ENCODE results near the gene PRKAG3.
A peak's percentile ranks its signal among the peaks of the same experiment; 100 is the strongest.
"Not testable (repeated sequence)": the region's sequence is repeated elsewhere in the genome, so short reads cannot be mapped to it uniquely, and the experiment has no call there.

The PRKAG3 gene

DNA sequence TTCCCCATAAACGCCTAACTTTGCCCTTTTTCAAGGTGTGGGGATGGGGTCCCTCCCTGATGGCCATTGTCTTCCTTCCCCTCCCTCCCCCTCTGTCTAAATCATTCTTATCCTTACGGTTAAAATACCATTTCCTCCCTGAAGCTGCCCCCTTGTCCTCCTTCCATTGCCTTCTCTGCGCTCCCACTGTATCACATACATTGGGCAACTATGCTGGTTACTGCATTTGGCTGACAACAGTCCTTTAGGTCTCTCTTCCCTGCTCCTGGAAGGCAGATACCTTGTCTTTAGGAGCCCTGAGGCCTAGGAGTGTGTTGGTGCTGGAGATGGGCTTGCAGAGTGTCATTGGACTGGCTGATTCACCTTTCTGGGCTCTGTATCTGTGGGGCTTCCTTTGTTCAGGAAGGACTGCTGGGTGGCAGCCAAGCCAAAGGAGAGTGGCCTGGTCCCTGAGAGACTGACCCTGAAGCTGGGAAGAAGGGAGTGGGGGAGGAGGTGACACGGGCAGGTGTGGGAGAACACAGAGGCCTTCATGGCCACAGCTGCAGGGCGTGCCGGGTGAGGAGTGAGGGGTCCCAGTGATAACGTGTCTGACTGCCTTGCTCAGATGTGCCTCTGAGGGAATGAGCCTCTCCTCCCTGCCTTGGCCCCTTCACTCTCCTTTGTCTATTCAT lies 30.2 kb upstream of the PRKAG3 start:
- DNase-seq: no peak

- DNase-seq: no peak
These were observed 29.4 kb upstream of the PRKAG3 start for GRCh38 chr2:218860950-218861381.

DNA sequence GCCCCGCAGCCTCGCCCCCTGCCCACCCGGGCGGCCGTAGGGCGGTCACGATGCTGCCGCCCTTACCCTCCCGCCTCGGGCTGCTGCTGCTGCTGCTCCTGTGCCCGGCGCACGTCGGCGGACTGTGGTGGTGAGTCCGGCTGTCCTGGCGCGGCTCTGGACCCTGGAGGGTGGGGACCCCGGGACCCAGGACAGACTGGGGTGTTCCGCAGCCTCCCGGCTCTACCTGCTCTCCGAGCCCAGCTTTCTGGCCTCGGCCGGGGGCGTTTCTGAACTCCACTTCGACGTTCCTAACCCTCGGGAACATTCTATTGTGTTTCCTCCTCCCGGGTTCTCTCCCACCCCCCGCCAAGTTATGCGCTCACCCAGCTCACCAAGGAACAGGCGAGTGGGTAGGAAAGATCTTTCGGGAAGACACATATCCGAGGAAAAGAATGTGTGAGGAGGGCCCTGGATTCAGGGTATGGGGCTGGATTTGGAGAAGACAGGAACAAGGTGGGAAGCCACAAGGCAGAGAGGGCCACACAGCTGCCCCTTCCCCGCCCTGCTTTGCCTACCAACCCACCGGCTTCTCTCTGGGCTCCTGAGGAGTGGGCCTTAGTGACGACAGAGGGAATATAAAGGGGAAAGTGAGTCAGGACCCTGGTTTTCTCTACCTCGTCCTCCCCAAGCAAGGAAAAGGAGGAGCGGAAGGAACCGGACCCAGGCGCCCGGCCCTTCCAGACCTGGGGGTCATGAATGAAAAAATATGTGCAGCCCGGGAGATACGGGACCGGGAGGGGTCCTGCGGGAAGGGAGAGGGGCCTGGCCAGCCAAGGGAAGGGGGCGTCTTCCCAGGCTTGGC lies 28.6 kb upstream of the PRKAG3 start:
- no peak for DNase-seq

DNA sequence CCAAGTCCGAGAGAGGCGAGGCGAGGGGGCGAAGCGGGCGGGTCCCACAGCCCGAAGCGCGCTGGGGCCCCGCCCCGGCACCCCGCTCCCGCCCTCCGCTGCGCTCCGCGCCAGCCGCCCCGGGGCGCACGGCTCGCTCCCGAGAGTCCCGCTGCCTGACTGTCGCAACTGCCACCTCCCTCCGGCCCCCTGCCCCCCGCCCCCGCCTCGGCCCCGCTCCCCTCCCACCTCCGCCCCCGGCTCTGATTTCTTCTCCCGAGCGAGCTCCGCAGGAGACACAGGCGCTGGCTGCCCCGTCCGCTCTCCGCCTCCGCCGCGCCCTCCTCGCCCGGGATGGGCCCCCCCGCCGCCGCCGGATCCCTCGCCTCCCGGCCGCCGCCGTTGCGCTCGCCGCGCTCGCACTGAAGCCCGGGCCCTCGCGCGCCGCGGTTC lies 28.0 kb upstream of the PRKAG3 start, which contains the start of gene WNT6:
TSS of gene WNT6 (plus strand) at position 250 of the 432 bp plus-strand sequence. CDS start 233 bp downstream, outside the sequence.
- DNase-seq: no peak

- DNase-seq: no peak
These were observed 27.3 kb upstream of the PRKAG3 start for GRCh38 chr2:218858671-218859555.

- DNase-seq: no peak
These were observed 26.5 kb upstream of the PRKAG3 start for GRCh38 chr2:218858138-218858445.

- DNase-seq: no peak
These were observed 26.0 kb upstream of the PRKAG3 start for GRCh38 chr2:218857371-218858137.

DNA sequence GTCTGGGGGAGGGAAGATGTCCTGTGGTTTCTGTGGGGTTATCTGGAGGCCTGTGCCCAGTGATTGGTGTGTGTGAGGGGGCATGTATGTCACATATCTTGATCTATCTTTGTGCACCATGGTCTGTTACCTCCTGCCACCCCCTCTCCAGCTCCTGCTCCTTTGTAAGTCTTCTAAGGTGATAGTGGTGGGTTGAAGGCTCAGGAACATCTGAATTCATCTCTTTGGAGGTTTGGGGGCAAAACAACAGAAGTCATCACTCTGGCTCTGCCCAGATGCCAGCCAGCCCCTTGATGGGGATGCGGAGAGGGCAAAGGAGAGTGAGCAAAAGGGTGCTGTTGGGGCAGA lies 25.3 kb upstream of the PRKAG3 start:
- DNase-seq: no peak

DNA sequence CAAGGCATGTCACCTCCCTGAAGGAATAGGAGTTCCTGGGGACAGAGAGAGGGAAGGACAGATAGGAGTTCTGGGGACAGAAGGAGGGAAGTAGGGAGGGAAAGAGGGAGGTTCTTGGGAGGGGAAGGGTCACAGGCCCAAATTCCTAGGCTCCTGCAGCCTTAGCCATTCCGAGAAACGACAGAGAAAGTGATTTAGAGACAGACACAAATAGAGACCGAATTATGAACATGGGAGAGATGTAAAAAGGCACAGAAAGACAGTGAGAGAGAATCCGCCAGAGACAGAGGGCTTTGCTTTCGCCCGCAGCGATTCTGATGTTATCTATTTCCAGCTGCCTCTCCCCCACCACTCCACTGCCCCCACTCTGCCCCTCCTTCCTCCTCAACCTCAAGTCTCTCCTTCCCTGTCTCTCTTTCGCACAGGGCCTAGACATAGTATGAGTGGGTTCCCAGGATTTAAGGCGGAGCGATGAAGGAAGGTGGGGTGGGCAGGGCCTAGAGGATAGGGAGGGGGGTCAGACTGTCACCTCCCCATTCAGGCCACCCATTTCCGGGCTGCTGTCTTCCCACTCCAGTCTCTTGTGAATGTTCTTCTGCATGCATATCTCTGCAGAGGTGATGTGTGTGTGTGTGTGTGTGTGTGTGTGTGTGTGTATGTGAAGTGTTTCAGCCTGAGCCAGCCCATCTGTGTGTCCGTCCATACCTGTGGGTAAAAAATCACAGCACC lies 24.7 kb upstream of the PRKAG3 start:
- DNase-seq: no peak

- no peak for DNase-seq
These were observed 23.9 kb upstream of the PRKAG3 start for GRCh38 chr2:218855305-218856166.

- no peak for DNase-seq
These were observed 23.3 kb upstream of the PRKAG3 start for GRCh38 chr2:218854860-218855259.

DNA sequence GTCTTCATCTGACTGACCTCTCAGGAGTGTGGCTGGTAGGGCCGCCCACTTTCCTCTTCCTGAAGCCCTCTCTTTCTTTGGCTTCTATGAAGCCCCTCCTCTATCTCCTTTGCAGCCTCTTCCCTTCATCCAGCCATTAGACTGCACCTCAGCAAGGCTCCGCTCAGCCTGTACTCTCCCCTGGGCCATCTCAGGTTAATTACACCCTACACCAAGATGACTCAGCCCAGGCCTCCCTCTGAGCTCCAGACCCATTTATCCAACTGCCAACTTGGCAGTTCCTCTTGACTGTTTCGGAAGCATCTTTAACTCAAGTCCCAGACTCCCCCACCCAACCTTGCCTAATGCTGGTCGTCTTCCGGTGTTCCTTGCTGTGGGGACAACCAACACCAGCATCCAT lies 22.2 kb upstream of the PRKAG3 start:
- DNase-seq: no peak

GRCh38 chr2:218852911-218853667 lies 21.5 kb upstream of the PRKAG3 start:
- peak; percentile 67 to 68 for DNase-seq

DNA sequence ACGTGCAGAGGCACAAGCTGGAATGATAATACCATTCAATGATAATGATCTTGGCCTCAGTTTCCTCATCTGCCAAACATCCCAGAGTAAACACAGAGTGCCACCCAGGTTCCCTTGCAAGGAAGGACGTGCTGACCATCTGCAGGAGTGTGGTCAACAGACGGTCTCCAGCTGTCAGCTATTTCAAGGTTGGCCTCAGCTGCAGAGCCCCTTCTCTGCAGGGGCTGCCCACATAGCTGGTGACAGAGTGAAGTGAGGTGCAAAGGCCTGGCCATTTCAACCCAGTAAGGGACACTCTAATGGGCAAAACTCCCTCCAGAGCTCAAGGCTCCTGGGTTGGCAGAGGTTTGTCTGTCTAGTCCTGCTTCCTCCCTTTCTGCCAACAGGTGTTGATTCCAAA lies 19.7 kb upstream of the PRKAG3 start:
- no peak for DNase-seq

GRCh38 chr2:218850796-218851195 lies 19.2 kb upstream of the PRKAG3 start:
- DNase-seq: no peak

DNA sequence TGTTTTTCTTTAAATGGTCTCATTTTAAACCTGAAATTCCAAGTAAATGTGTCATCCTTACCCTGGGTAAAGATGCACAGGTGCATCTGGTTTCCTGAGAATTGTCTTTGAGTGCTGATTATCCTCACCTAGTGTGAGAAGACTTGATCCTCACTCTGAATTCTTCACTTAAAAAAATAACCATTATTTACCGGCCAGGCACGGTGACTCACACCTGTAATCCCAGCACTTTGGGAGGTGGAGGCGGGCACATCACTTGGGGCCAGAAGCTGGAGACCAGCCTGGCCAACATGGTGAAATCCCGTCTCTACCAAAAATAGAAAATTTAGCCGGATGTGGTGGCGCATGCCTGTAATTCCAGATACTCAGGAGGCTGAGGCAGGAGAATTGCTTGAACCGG lies 18.1 kb upstream of the PRKAG3 start:
- DNase-seq: no peak

DNA sequence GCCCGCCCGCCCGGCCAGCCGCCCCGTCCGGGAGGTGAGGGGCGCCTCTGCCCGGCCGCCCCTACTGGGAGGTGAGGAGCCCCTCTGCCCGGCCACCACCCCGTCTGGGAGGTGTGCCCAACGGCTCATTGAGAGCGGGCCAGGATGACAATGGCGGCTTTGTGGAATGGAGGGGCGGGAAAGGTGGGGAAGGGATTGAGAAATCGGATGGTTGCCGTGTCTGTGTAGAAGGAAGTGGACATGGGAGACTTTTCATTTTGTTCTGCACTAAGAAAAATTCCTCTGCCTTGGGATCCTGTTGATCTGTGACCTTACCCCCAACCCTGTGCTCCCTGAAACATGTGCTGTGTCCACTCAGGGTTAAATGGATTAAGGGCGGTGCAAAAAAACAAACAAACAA lies 15.4 kb upstream of the PRKAG3 start:
- DNase-seq: not testable (repeated sequence)

DNA sequence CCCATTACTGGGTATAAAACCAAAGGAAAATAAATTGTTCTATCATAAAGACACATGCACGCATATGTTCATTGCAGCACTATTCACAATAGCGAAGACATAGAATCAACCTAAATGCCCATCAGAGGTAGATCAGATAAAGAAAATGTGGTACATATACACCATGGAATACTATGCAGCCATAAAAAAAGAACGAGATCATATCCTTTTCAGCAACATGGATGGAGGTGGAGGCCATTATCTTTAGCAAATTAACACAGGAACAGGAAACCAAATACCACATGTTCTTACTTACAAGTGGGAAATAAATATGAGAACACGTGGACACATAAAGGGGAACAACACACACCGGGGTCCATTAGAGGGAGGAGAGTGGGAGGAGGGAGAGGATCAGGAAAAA lies 12.7 kb upstream of the PRKAG3 start:
- not testable (repeated sequence) for DNase-seq

DNA sequence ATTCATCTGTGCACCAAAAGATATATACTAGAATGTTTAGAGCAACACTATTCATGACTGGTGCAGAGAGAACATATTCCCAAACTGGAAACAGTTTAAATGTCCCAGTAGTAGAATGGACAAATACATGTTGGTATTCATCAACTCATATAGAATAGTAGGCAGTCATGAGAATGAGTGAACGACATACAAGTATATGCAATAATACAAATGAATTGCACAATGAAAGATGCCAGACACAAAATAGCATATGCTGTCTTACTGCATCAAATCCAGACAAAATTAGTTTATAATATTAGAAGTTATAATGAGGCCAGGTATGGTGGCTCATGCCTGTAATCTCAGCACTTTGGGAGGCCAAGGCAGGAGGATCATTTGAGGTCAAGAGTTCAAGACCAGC lies 8.3 kb upstream of the PRKAG3 start:
- no peak for DNase-seq

DNA sequence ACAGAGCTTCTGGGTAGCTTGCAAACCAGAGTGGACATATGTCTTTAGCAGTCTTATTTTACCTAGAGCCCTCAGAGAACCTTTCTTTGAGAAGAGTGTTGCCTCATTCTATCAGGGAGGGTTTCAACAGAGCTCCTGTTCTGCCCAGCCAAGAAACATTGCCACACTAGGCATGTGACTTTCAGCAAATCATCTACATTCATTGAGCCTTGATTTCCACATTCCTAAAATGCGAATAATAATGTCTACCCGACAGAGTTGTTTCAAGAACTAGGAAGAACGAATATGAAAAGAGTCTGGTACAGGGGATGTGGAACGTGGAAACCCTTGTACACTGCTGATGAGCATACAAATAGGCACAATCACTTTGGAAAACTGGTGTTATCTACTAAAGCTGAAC lies 7.8 kb upstream of the PRKAG3 start:
- DNase-seq: no peak
